ENCODE results near the gene ZNF200.

The ZNF200 gene

GRCh38 chr16:3179651-3180050, 55.3 kb downstream of the ZNF200 start:
- TF ChIP-seq GATA2 (IDR thresholded peaks at IDR 0.05; ENCODE audit: low read depth, low read length), result no peak

- TF ChIP-seq GATA3 (IDR thresholded peaks at IDR 0.05; ENCODE audit: low read depth, low read length), result no peak
- no peak for TF ChIP-seq GATA2 (IDR thresholded peaks at IDR 0.05; ENCODE audit: low read depth, low read length)
Measured at GRCh38 chr16:3175157-3176093, 59.5 kb downstream of the ZNF200 start.

GRCh38 chr16:3174618-3175148, 60.3 kb downstream of the ZNF200 start:
- TF ChIP-seq GATA2 (IDR thresholded peaks at IDR 0.05; ENCODE audit: low read depth, low read length) (no peak), GATA3 (IDR thresholded peaks at IDR 0.05; ENCODE audit: low read depth, low read length) (no peak)

- TF ChIP-seq GATA3 (IDR thresholded peaks at IDR 0.05; ENCODE audit: low read depth, low read length) (no peak), GATA2 (IDR thresholded peaks at IDR 0.05; ENCODE audit: low read depth, low read length) (no peak)
Measured at GRCh38 chr16:3173892-3174617, 60.9 kb downstream of the ZNF200 start.

Measured in SH-SY5Y (cell line).